ENCODE measurements around the gene HSPB2.

DNA sequence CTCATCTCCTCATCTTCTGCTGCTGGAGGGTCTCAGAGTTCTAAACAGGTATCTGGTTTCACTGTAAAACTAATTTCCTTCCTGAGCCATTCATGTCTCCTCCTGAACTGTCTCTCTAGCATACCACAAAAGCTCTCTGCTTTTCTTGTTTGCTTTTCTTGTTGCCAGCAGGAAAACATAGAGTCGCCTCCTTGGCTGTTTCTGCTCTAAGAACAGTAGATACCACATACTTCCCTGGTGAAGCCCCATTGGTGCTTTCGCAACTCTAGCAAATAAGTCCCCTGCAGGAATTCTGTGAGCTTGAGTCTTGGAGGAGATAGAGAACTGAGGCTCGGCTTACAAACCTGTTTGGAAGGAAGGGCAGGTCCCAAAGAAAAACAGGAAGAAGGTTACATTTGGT, 31.6 kb downstream of the HSPB2 start:
- TF ChIP-seq CTCF (conservative IDR thresholded peaks at IDR 0.05) (no peak), EZH2 (IDR thresholded peaks at IDR 0.05; ENCODE audit: low read depth) (no peak)

All from PC-9 (cell line).